NCI-H345 treated with DMSO at 0.1 percent for 48 hours (cell line): Measurements from ENCODE around the gene LRRC4C.

ENCODE experiments used
- DNase-seq: peaks from one replicate; lab custom pipeline; 2025; ENCODE audit not compliant: unreplicated experiment; lab: John Stamatoyannopoulos, UW

LRRC4C gene

DNA sequence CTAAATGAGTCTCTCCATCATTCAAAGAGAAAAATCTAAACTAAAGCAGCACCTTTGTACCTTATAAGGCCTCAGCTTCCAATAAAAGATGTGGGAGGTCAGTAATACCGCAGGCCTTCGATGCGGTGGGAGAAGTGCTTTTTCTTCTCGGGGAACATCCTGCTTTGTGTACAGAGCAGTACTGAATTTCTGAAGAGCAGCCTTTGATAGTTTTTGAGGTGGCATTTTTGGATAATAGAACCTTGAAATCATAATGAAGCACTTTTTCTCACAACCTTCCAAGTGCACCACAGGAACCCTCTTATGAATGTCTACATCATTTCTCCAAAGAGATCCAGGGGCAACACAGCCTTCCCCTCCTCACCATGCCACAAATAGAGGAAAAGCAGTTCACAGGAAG, 39.6 kb downstream of the LRRC4C start:
- DNase-seq: no peak

DNA sequence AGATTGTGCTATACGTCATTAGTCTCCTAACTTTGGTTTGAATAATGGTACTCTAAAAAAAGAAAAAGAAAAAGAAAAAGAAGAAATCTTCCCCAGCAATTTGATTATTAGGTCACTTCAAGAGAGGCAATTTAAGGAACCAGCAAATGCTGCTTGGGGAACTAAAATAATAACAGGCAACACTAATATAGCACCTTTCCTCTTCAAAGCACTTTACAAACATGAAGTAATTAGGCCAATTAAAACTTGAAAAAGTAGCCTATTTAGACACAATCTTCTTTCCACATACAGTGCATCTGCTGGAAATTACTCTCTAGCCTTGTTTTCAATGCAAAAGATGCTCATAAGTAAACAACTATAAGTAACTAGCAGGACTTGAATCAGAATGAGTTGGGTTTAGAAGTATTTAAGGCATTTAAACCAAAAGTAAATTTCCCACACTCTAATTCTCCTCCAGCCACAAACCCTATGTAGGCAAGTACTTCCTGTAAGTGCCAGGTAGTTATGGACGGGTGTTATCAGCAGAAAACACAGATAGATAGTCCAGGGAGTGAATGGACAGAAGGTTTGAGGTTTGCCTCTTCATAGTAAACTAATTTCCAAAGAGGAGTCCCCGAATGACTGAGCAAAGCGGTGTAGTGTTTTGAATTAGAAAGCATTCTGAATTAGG, 44.5 kb downstream of the LRRC4C start:
- no peak for DNase-seq

DNA sequence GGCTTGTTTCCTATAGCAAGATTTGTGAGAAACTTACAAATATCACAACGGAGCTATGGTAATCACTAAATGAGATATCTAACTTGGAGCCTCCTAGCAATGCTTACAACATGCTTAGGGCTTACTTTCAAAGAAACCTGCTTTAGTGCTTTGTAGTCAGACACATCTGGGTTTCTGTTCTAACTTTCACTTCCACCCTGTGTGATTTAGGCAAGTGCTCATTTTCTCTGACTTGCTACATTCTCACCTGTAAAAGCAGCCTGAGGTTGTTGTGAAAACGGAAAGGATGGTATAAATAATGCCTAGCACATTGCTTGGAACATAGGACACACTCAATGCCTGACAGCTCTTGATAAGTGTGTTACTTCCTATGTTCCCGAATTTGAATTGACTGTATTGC, 45.6 kb downstream of the LRRC4C start:
- no peak for DNase-seq

DNA sequence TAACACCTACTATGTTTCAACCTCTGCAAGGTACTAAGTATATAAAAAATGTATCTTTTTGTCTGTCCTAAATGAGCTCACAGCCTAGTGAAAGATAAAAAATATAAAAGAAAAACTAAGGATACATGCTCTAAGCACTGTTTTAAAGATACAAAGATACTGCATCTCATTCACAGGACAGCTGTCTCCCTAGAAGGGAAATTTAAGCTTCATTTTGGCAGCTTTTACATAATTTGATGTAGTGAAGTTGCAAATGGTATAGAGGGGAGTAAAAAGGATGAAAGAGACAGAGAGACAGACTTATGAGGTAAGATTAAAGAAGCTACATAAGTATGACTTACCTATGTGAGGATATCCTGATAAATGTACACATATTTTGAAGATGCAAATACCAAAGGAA, 53.6 kb downstream of the LRRC4C start:
- no peak for DNase-seq

DNA sequence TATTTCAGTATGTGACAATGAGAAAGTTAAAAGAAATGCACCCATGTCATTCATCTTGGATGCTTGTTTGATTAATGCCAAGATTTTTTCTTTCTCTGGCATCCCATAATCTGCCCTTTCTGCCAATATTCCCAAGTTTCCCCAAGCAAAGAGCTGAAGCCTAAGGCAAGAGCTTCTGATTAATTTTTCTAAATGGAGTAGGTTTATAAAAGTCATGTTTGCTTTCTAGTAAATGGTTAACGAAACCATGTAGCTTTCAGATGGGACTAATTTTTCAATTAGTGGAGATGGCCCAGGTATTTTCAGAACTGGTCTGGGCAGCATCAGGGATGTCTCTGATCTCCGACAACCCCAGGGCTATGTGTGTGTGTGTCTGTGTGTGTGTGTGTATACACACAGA, 55.3 kb downstream of the LRRC4C start:
- no peak for DNase-seq

DNA sequence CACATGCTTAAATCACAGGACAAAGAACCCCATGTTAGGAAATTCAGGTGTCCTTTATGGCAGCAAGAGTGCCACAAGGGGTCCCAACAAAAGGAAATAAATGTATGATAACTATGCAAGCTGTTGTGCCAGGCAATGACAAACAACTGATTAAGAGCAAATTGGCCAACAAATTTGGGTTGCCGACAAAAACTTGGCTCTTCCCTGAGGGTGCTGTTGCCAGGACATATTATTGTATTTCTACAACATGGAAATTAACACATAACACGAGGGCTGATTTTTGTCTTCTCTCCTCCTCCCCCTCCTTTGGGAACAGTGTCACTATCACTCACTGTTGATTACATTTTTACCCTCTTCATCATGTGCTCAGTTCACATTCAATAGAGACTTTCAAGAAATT, 56.0 kb downstream of the LRRC4C start:
- DNase-seq: no peak

DNA sequence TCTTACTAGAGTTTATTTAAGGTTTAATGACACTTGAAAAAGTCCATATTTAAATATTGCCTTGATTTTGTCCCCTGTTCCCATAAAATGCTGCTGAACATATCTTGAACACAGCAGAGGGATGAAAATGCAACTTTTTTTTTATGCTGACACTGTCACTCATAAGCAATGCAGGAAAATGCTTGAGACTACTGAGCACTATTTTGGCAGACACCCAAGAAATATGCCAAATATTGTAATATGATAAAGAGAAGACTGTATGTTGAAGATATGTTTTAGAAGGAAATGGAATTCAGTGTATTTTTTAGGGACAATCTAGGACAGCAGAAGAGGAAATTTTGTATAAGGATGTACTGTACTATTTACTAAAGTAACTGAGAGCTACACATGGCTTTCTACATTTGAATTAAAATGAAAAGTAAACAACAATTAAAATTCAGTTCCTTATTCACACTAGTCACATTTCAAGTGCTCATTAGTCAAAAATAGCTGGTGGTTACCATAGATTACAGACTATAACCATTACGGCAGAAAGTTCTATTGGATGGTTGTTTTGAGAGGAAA, 58.6 kb downstream of the LRRC4C start:
- DNase-seq: no peak

DNA sequence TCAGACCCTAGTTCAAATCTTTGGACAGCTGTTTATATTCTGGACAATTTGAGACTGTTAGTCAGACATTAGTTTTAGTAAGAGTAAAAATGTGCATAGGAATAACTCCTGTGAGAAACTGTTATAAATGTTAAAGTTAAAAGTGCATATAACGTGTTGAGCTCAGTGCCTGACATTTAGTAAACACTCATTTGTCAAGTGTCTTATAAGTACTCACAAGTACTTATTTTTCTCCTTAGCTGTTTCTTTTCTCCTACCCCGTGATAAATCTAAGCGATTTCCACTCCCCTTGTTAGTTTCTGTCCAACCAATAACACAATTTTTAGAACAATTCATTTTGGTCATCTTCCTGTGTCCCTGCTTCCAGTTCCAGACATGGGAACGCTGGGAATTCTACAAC, 59.3 kb downstream of the LRRC4C start:
- no peak for DNase-seq

DNA sequence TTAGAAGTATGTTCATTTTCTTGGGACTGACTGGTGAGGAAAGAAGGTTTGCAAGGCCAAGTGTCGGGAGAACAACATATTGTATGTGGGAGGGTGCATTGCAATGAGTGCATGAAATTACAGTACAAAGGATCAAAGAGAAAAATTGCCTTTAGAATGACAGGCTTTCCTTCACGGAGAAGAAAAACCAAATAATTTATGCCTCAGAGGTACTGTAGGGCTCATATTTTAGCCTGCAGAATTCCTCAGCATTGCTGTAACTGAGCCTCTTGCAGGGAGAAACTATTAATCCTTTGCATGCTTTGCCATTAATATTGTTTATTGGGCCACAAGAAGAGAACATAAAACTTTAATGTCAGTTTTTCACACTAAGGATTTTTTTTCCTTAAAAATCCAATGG, 60.1 kb downstream of the LRRC4C start:
- DNase-seq: no peak

DNA sequence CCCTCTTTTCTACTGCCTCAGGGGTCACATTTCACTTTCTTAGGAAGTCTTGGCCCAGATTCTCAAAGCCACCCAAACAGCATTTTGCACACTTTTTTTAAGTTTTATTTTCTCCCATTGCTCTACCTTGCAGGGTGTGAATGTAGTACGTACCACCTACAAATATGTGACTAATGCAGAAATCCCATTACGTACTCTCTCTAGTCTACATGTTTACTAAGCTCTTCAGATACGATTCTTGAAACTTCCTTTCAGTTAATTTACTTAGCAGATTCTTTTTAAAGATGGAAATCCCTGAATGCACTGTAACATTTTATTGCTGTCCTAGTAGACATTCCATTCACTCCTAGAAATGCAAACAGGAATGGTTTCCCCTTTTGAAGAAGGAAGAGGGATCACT, 61.3 kb downstream of the LRRC4C start:
- no peak for DNase-seq

DNA sequence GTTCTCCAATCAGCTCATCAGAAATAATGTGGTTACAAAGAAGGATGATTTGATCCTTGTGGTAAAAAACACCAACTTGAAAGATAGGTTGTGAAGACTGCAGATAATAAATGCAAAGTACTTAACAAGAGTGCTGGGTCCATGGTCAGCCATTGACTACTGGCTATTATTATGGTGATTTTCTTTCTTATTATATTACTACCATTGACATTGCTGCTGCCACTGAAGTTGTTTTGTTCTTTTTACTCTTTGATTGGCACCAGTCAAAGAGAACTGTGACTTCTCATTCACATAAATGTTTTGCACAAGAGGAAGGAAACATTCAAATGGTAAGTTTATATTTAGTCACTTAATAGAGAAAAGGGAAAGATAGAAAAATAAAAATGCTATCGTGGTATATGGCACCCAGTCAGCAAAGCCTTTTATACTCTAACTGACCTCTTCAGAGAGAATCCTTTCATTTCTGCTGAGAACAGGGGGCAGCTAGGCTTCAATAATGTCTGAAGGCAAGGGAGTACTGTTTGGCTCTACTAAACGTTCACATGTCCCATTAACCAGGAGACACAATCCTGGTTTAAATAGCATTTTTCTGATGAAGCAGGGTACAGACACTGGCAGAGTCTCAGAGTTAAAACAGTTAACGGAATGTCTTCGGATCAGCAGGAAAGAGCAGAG, 64.8 kb downstream of the LRRC4C start:
- no peak for DNase-seq

DNA sequence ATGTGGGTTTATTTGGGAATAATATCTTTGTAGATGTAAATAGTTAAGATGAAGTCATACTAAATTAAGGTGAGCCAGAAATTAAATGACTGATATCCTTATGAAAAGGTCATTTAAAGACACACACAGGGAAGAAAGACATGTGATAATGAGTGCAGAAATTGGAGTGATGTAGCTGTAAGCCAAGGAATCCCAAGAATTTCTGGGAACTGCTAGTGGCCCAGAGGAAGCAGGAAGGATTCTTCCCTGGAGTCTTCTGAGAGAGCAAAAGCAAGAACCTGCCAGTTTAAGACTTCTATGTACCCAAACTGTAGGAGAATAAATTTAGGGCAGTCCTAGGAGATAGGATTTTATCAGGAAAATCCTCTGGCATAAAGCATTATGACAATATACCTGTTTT, 66.9 kb downstream of the LRRC4C start:
- no peak for DNase-seq

DNA sequence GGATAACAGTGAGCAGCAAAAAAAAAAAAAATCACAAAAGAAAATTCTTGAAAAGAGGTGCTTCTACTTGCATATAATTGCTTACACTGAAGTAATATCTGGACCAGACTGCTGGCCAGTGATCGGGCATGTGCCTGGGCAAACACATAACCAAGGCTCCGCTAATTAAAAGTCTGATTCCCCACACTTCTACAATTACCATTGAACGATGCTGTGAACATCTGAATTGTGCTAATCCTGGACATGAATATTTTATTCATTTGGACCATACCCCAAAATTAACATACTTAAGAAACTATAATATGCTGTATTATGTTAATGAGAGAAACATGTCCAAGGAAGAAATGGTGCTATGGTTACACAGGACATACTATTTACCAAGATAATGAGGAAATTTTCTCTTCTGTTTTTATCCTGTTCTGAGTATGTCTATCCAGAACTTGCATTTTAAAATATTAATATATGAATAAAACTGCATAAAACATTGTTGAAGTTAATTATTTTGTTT, 69.8 kb downstream of the LRRC4C start:
- DNase-seq: no peak

DNA sequence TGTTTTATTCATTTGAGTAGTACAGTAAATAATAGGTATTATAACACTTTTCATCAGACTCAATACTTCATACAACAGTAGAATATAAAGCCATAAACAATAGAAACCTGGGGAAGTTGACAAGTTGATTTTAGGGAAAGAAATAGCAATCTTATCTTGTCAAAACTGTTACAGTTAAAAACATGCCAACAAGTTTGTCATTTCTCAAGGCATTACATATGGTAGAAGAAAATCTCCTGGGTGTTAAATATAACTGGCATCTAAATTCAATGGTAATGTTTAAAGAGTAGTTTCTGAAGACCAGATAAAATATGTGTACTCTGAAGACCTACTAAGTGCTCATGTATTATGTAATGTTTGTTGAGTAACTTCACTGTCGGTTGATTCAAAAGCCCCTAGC, 75.1 kb downstream of the LRRC4C start:
- no peak for DNase-seq

DNA sequence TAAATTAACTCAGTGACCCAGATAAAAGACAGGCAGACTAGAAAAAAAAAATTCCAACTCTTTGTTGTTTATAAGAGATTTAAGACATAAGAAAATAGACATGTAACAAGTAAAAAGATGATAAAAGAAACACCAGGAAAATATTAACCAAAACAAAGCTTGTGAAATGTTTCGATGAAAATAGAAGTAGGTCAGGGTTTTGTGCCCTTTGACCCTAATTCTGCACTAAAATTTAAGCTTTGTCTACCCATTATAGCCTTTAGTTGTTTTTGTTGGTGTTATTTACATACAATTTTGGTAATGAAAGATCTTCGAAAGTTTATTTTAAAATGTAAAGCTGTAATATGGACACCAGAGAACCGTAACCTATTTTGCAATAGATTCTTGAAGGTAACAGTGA, 75.7 kb downstream of the LRRC4C start:
- no peak for DNase-seq

DNA sequence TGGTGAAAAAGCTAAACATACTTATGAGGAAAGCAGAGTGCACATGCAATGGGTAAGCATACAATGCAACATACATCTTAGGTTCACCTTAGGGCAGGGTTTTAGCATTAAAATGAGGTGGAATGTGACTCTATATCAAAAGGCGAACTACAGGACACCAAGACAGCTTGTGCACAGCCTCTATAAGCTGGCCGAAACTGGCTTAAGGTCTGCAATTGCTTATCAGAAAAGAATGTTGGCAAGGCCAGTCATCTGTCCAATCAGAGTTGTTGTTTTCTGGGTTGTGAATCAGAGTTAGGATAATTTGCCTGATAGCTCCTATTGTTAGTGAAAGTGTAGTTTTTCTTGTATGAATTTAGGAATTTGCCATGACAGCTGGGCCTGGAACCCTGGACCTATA, 76.5 kb downstream of the LRRC4C start:
- no peak for DNase-seq

DNA sequence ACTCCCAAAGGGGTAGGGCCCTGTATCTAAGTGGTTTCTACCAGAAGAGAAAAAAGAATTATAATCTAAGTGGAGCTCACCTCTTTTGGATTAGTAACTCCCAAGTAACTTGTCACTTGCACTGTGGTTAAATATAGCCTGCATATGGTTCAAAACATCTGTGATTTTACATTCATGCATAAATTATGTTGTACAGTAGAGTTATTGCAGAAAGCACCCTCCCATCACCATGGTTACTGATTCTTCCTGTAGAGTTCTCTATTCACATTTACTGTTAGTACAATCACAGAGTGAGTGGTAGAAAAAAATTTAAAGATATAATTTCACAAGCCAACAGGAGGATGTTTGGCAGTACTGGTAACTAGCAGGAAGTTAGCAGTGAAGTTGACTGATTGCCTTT, 80.4 kb downstream of the LRRC4C start:
- DNase-seq: no peak

DNA sequence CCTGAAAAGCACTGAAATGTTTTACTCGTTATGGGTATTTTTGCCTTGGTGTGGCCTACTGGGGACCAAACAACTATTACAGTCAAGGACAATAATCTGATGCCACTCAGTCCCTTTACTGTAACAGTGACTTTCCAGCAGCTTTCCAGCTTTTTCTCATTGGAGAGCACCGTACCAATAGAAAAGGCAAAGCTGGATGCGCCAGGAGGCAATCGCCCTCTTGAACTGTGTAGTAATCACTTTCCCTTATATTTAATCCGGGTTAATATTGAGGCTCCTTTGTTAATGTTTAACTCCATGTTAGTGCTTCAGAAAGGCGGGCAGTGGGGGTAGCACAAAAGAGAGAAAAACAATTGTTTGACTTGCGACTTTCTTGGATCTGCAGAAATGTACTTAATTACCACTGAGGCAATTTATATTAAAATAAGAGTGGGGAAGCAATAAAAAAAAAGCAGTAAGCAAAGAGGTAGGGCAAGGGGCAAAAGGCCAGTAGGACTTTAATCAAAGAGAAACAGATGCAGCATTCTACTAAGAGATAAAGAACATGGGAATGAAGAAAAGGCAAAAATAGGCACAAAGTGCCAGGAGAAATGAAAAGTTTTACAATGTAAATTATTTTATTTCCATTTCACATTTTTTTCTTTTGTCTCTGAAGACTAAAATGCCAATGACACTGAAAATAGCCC, 81.6 kb downstream of the LRRC4C start:
- no peak for DNase-seq

DNA sequence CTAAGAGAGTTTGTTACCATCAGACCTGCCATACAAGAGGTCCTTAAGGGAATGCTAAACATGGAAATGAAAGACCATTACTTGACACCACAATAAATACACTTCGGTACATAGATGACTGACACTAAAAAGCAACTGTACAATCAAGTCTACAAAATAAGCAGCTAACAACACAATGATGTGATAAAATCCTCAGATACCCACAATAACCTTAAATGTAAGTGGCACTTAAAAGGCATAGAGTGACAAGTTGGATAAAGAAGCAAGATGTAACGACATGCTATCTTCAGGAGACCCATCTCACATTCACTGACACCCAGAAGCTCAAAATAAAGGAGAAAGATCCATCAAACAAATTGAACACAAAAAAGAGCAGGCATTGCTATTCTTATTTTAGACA, 107.6 kb downstream of the LRRC4C start:
- DNase-seq: no peak

DNA sequence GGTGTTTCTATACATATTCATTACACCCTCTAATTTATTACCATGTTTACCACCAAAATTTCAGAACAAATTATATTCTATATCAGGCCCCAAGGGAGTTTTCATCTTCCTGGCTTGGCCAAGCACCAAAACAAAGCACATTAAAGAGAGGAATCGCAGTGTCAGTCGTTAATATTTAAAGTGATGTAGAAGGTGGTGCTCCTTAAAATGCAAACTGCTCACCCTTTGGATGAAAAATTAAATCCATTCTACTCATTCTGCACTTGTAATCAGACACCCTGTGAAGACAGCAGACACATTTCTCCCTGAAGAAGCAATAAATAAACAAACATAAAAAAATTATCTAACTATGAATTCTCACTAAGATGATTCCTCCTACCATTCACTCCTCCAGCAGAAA, 113.4 kb downstream of the LRRC4C start:
- no peak for DNase-seq

DNA sequence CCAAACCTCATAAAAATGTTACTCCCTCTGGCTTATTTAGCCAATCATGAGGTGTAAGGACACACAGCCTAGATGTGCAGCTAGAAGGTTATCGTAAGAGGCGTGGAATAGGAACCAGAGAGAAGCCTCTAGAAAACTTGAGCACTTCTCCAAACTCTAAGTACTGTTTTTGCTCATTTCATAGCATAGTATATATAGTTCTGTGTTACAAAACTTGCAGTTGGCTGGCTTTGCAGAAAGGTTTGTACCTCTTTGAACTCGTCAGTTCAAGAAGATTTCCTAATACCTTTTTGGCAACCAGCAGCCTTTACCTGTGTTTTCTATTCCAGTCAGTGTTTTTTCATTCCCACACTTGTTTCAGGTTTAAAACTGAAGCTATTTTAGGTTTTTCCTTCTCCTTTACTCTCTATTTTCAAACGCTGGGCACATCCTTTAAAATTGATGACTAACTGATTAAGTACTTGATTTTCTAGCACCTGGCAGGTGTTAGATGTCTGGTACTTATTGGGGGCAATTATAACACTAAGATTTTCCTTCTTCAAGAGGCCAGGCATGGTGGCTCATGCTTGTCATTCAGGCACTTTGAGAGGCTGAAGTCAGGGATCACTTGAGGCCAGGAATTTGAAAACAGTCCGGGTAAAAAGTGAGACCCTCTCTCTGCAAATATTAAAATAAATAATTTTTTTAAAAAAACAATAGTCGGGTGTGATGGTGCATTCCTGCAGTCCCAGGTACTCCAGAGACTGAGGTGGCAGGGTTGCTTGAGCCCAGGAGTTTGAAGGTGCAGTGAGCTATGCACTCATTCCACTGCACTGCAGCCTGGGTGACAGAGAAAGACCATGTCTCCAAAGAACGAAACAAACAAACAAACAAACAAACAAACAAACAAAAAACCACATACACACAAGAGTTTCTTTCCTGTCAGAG, 125.2 kb downstream of the LRRC4C start:
- no peak for DNase-seq
